ENCODE measurements around the gene DISP2.
A peak's percentile ranks its signal among the peaks of the same experiment; 100 is the strongest.

Gene DISP2

GRCh38 chr15:40310001-40310959, 47.7 kb upstream of the DISP2 start:
- no peak overlapping the region for H3K27ac ChIP-seq (ENCODE audit: low read depth, low read length)
- H3F3A ChIP-seq (ENCODE audit: insufficient read depth) = no peaks in the 10 kb centered on the region
- H3K79me2 ChIP-seq (ENCODE audit: insufficient read depth, low read length) = no peaks in the 10 kb centered on the region
- no peak overlapping the region for H2AFZ ChIP-seq (ENCODE audit: low read depth, low read length, severe bottlenecking)
- H3K9me2 ChIP-seq (replicated peaks; ENCODE audit: insufficient read depth, low read length) = no peaks in the 10 kb centered on the region
- H3K4me3 ChIP-seq (ENCODE audit: insufficient read depth, low read length, poor library complexity, severe bottlenecking) = no peak overlapping the region
- H3K27me3 ChIP-seq (ENCODE audit: low read length) = no peaks in the 10 kb centered on the region
- H3K9me3 ChIP-seq (ENCODE audit: insufficient read depth, low read length) = no peaks in the 10 kb centered on the region
- no peak overlapping the region for H3K9ac ChIP-seq (ENCODE audit: low read length)
- H3K4me2 ChIP-seq (ENCODE audit: low read depth, low read length, poor library complexity, severe bottlenecking) = no peak overlapping the region
- H4K20me1 ChIP-seq (ENCODE audit: low read depth, low read length) = no peaks in the 10 kb centered on the region
- no peak for TF ChIP-seq EZH2phosphoT487 (conservative IDR thresholded peaks at IDR 0.05; ENCODE audit: low read length)
- TF ChIP-seq CTCF (IDR thresholded peaks at IDR 0.05; ENCODE audit: insufficient read depth, low read length, poor library complexity, severe bottlenecking) = peak; percentile 57
- H3K36me3 ChIP-seq (ENCODE audit: low read length) = no peaks in the 10 kb centered on the region

DNA sequence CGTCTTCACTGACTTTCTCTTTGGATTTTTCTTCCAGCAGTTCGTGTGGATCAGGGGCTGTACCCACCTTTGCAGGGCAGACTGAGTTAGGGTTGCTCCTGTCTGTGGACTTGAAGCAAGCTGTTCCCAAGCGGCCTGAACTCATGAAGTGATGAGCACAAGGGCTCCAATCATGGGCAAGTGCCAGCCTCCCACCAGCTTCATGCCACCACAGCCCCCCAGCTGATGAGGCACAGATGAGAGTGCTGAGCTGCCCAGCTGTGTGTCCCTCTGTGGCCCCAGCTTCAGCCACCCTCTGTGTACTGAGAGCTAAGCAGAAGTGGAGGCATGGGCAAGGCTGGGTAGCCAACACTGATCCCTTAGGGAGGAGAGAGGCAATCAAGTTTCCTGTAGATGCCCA, 47.0 kb upstream of the DISP2 start:
- Histone ChIP-seq H3K4me2 (ENCODE audit: low read depth, low read length, poor library complexity, severe bottlenecking) (no peak overlapping the region), H3K79me2 (ENCODE audit: insufficient read depth, low read length) (no peaks in the 10 kb centered on the region), H3F3A (ENCODE audit: insufficient read depth) (no peaks in the 10 kb centered on the region), H3K9me3 (ENCODE audit: insufficient read depth, low read length) (no peaks in the 10 kb centered on the region), H3K4me3 (ENCODE audit: insufficient read depth, low read length, poor library complexity, severe bottlenecking) (no peak overlapping the region), H3K36me3 (ENCODE audit: low read length) (no peaks in the 10 kb centered on the region), H3K9me2 (replicated peaks; ENCODE audit: insufficient read depth, low read length) (no peaks in the 10 kb centered on the region), H3K27me3 (ENCODE audit: low read length) (no peaks in the 10 kb centered on the region), H2AFZ (ENCODE audit: low read depth, low read length, severe bottlenecking) (no peak overlapping the region), H3K9ac (ENCODE audit: low read length) (no peak overlapping the region), H4K20me1 (ENCODE audit: low read depth, low read length) (no peaks in the 10 kb centered on the region), H3K27ac (ENCODE audit: low read depth, low read length) (no peak overlapping the region)
- TF ChIP-seq EZH2phosphoT487 (conservative IDR thresholded peaks at IDR 0.05; ENCODE audit: low read length) (no peak), CTCF (IDR thresholded peaks at IDR 0.05; ENCODE audit: insufficient read depth, low read length, poor library complexity, severe bottlenecking) (no peak)

DNA sequence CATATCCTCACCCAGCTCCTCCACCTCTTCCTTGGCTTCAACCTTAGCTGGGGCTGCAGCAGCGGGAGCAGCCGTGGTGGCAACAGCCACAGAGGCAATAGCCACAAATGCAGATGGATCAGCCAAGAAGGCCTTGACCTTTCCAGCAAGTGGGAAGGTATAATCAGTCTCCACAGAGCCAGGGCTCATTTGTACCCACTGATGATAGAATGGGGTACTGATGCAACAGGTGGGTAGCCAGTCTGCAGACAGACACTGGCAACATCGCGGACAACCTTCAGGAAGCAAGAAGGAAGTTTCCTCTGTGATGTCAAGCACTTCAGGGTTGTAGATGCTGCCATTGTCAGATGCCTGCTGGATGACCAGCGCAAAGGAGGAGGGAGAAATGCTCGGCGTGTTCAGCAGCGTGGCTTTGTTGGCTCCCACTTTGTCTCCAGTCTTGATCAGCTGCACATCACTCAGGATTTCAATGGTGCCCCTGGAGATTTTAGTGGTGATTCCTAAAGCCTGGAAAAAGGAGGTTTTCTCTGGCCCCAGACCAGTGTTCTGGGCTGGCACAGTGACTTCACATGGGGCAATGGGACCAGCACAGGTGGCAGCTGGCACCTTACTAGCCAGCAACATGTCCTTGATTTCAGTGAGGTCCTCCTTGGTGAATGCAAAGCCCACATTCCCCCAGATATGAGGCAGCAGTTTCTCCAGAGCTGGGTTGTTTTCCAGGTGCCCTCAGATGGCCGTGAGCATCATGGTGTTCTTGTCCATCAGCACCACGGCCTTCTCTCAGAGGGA, 45.5 kb upstream of the DISP2 start:
- no peak overlapping the region for H2AFZ ChIP-seq (ENCODE audit: low read depth, low read length, severe bottlenecking)
- H3K27ac ChIP-seq (ENCODE audit: low read depth, low read length) = no peak overlapping the region
- H3K4me3 ChIP-seq (ENCODE audit: insufficient read depth, low read length, poor library complexity, severe bottlenecking) = no peak overlapping the region
- no peak overlapping the region for H3K4me2 ChIP-seq (ENCODE audit: low read depth, low read length, poor library complexity, severe bottlenecking)
- no peaks in the 10 kb centered on the region for H3K27me3 ChIP-seq (ENCODE audit: low read length)
- H3K9ac ChIP-seq (ENCODE audit: low read length) = no peak overlapping the region
- H3K9me3 ChIP-seq (ENCODE audit: insufficient read depth, low read length) = no peaks in the 10 kb centered on the region
- H3F3A ChIP-seq (ENCODE audit: insufficient read depth) = no peaks in the 10 kb centered on the region
- H3K79me2 ChIP-seq (ENCODE audit: insufficient read depth, low read length) = no peaks in the 10 kb centered on the region
- H3K36me3 ChIP-seq (ENCODE audit: low read length) = no peaks in the 10 kb centered on the region
- no peaks in the 10 kb centered on the region for H3K9me2 ChIP-seq (replicated peaks; ENCODE audit: insufficient read depth, low read length)
- TF ChIP-seq EZH2phosphoT487 (conservative IDR thresholded peaks at IDR 0.05; ENCODE audit: low read length) = no peak
- TF ChIP-seq CTCF (IDR thresholded peaks at IDR 0.05; ENCODE audit: insufficient read depth, low read length, poor library complexity, severe bottlenecking) = no peak
- H4K20me1 ChIP-seq (ENCODE audit: low read depth, low read length) = no peaks in the 10 kb centered on the region
